ENCODE results near the gene PSME4.

- no peak for TF ChIP-seq CTCF (IDR thresholded peaks at IDR 0.05 in 8 of 11, conservative IDR thresholded peaks at IDR 0.05 in 3 of 11)
- TF ChIP-seq POLR2AphosphoS5 (IDR thresholded peaks at IDR 0.05), result no peak
- TF ChIP-seq POLR2A (IDR thresholded peaks at IDR 0.05), result no peak
Measured at GRCh38 chr2:53991948-53992347, 21.2 kb upstream of the PSME4 start.

Measured in spleen (tissue), 7 donors.